GM12874 (cell line): ENCODE results near the gene CDH23.

Experiments used
- TF ChIP-seq, protein P1 (sequence below): IDR thresholded peaks from 2 replicates; pipeline ENCODE4 v1.5.1; 2011; ENCODE audit warnings: low read depth, mild to moderate bottlenecking, control low read depth, low read length, moderate library complexity; ENCODE audit not compliant: insufficient read depth

CDH23 gene

DNA sequence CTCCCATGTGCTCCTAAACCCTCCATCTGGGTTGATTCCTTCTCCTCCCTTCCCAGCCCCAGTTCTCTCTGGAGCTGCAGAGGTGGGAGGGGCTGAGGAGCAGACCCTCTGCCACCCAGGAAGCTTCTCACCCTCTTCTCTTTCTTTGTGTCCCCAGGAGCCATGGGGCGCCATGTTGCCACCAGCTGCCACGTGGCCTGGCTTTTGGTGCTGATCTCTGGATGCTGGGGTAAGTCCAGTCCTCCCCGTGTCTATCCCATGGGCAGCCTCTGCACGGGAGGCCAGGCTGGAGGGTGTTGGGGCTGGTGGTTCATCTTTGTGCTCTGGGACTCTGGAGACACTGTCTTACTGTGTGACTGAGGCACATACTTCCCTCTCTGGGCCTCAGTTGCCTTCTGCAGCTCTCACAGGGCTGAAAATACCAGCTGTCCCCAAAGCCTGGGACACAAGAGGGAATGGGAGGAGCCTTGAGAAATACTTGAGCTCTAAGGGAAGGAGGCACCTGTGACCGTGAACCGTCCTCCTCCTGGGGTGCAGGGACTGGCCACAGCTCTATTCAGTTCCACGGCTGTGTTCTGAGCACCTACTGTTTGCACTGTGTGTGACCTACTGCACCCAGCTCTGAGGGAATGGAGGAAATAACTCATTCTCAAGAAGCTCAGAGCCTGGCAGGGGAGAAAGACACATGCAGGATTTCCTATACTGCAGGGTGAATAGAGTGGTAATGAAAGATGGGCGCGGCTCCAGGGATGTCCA, 43.1 kb downstream of the CDH23 start:
- TF ChIP-seq, protein P1, sequence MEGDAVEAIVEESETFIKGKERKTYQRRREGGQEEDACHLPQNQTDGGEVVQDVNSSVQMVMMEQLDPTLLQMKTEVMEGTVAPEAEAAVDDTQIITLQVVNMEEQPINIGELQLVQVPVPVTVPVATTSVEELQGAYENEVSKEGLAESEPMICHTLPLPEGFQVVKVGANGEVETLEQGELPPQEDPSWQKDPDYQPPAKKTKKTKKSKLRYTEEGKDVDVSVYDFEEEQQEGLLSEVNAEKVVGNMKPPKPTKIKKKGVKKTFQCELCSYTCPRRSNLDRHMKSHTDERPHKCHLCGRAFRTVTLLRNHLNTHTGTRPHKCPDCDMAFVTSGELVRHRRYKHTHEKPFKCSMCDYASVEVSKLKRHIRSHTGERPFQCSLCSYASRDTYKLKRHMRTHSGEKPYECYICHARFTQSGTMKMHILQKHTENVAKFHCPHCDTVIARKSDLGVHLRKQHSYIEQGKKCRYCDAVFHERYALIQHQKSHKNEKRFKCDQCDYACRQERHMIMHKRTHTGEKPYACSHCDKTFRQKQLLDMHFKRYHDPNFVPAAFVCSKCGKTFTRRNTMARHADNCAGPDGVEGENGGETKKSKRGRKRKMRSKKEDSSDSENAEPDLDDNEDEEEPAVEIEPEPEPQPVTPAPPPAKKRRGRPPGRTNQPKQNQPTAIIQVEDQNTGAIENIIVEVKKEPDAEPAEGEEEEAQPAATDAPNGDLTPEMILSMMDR: no peak

DNA sequence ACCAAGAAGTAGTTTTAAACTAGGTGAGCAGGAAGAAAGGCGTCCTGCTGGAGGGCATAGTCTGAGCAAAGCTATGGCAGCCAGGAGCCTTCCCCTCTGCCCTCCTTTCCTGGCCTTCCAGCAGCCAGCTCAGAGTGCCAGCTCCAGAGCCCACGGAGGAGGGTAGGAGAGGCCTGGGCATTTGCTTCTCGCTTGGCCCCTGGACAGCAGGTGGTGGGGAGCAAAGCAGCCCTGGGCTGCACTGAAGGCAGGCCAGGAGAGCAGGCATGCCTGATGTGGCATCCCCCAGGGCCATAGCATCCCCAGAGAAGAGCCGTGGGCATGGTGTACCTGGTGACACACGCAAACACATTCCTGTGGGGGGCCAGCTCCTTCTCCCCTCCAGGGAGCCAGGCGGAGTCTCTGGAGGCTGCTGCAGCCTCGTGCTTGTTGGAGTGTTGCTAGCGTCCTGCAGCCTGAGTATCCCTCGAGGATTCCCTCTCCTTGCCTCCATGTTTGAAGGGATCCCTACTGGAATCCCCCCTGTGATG, 43.9 kb downstream of the CDH23 start:
- TF ChIP-seq, protein P1: no peak

DNA sequence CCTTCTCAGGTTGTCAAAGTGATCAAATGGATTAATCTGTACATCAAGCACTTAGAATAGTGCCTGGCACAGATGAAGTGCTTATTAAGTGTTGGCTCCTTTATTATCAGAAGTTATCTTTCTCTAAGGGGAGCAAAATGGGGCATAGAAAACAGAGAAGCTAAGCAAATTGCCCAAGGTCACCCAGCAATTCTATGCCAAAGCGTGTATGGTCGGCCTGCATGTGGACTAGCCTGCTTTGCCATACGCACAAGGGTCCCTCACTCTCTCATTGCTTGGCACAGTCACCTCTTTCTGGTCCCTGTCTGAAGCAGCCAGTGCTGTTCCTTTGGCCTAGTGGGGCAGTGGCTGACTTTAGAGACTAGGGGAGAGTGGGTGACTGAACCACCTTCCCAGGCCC, 45.3 kb downstream of the CDH23 start:
- TF ChIP-seq, protein P1: no peak

DNA sequence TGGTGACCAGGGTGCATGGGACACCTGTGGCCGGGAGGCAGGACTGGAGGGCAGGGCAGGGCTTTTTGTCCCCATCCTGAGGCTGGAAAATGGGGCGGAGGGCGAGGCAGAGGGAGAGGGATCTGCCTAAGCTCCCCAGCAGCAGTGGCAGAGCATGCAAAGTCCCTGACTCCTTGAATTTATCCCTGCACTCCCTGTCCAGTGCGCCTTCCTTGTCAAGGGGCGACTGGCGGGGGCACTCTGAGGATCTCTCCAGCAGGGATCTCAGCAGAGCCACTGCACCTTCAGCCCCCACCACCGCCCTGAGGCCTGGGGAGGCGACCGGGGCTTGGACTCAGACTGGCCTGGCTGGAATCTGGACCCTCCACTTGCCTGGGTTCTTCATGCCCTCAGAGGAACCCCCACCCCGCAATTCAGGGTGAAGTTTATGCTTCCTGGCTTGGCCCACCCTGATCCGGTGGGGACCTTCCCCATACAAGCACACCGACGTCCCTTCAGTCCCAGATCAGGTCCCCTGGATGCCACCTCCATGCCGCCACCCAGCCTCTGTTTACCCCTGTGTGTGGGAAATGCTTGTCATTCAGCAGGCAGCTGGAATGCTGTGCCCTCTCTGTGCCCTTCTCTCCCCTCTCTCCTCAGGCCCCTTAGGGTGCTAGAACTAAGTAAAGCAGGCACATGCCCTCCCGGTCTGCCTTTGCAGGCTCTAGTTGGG, 46.3 kb downstream of the CDH23 start:
- TF ChIP-seq, protein P1: no peak

DNA sequence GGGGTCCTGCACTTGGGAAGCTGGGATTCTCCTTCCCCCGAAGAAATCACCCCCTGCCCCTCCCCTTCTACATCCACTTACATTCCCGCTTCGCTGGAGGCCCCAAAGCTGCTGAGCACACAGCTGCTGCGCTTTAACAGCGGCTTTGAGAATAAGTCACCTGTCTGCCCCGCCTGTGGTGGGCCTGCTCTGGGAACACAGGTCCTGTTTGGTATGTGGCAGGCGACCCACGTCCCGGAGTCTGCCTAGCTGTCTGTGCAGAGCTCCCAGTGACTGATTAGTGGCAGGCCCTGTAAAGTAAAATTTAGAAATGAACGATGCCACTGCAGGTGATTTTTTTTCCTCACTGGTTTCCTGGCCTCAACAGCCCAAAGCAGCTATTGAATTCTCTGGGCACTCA, 47.0 kb downstream of the CDH23 start:
- TF ChIP-seq, protein P1: no peak

DNA sequence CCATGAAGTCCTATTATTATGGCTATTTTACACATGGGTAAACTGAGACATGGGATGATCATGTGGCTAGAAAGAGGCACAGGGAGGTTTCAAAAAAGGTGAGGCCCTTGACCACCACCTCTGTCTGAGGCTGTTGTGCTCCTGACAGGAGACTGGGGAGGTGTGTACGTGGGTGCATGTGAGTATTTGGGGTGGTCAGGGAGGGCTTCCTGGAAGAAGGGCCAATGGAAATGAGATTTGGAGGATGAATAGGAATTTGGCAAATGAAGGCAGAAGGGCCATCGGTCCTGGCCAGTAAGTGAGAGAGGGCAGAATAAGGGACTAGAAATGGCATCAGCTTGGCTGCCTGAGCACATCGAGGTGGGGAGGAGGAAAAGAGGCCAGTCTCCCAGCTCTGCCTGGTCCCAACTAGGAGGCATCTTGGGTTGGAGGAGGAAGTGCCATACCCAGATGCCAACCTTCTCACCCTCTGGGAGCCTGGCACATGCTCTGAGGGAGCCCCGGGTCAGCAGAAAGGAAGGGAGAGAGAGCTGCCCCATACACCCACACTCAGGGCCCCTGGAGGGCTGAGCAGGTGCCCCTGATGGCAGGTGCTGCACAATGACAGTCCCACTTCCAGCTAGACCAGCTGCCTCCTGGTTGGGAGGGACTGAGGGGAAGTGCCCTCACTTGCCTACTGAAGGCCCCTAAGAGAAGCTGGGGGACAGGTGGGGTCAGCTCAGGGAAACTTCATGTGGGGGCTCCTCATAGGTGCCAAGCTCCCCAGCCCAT, 47.7 kb downstream of the CDH23 start:
- TF ChIP-seq, protein P1: no peak

DNA sequence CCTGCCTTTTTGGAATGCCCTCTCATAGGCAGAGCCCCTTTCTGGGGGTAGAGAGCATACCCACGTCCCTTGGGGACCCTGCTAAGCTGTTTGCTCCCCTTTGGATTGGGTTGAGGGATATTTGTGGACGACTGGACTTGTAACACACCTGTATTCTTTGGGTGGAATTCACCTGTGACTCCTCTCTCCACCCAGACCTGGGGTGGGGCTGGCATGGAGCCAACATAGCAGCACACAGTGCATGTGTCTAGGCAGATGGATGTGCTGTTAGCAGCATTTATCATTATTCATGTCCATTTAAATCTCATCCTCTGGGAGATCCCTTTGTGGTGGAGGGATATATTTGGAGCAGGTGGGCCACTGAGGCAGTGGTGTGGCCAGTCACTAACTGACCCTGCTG, 51.0 kb downstream of the CDH23 start:
- TF ChIP-seq, protein P1: no peak
